ENCODE measurements around the gene CUX1.

The CUX1 gene

GRCh38 chr7:101803203-101804087 lies 14.0 kb upstream of the CUX1 start:
- TF ChIP-seq, protein P1, sequence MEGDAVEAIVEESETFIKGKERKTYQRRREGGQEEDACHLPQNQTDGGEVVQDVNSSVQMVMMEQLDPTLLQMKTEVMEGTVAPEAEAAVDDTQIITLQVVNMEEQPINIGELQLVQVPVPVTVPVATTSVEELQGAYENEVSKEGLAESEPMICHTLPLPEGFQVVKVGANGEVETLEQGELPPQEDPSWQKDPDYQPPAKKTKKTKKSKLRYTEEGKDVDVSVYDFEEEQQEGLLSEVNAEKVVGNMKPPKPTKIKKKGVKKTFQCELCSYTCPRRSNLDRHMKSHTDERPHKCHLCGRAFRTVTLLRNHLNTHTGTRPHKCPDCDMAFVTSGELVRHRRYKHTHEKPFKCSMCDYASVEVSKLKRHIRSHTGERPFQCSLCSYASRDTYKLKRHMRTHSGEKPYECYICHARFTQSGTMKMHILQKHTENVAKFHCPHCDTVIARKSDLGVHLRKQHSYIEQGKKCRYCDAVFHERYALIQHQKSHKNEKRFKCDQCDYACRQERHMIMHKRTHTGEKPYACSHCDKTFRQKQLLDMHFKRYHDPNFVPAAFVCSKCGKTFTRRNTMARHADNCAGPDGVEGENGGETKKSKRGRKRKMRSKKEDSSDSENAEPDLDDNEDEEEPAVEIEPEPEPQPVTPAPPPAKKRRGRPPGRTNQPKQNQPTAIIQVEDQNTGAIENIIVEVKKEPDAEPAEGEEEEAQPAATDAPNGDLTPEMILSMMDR (IDR thresholded peaks at IDR 0.05; ENCODE audit: borderline replicate concordance, insufficient read depth, low read depth, low read length): no peak
- H3K4me3 ChIP-seq (ENCODE audit: low read depth, low read length): no peak overlapping the region

GRCh38 chr7:101804088-101804963 lies 13.1 kb upstream of the CUX1 start:
- H3K4me3 ChIP-seq (ENCODE audit: low read depth, low read length): no peak overlapping the region
- TF ChIP-seq, protein P1 (IDR thresholded peaks at IDR 0.05; ENCODE audit: borderline replicate concordance, insufficient read depth, low read depth, low read length): no peak

GRCh38 chr7:101804967-101805366 lies 12.5 kb upstream of the CUX1 start:
- TF ChIP-seq, protein P1 (IDR thresholded peaks at IDR 0.05; ENCODE audit: borderline replicate concordance, insufficient read depth, low read depth, low read length): peak; percentile 48; the same call in 1 of the 2 replicates
- no peak overlapping the region for H3K4me3 ChIP-seq (ENCODE audit: low read depth, low read length)

DNA sequence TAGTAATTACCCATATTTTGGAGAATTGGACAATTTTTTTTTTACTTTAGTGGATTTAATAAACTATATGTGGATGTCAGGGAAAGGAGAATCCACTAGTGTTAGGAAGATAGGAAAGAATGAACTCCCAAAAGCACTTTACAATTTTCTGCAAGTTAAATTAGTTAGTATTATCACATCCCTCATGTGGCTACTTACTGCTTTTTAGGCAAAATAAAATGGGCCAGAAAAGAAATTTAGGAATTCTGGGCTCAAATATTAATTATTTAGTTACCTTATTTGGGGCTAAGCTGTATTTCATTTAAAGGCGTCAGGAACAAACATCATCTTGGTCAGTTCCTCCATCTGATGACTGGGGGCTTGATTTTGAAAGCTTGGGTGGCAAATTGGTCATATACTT lies 4.8 kb upstream of the CUX1 start:
- H3K4me3 ChIP-seq (ENCODE audit: low read depth, low read length): no peak overlapping the region
- TF ChIP-seq, protein P1 (IDR thresholded peaks at IDR 0.05; ENCODE audit: borderline replicate concordance, insufficient read depth, low read depth, low read length): no peak

- no peak overlapping the region for H3K4me3 ChIP-seq (ENCODE audit: low read depth, low read length)
- TF ChIP-seq, protein P1 (IDR thresholded peaks at IDR 0.05; ENCODE audit: borderline replicate concordance, insufficient read depth, low read depth, low read length): no peak
Observed at GRCh38 chr7:101813402-101814019, 3.9 kb upstream of the CUX1 start.

DNA sequence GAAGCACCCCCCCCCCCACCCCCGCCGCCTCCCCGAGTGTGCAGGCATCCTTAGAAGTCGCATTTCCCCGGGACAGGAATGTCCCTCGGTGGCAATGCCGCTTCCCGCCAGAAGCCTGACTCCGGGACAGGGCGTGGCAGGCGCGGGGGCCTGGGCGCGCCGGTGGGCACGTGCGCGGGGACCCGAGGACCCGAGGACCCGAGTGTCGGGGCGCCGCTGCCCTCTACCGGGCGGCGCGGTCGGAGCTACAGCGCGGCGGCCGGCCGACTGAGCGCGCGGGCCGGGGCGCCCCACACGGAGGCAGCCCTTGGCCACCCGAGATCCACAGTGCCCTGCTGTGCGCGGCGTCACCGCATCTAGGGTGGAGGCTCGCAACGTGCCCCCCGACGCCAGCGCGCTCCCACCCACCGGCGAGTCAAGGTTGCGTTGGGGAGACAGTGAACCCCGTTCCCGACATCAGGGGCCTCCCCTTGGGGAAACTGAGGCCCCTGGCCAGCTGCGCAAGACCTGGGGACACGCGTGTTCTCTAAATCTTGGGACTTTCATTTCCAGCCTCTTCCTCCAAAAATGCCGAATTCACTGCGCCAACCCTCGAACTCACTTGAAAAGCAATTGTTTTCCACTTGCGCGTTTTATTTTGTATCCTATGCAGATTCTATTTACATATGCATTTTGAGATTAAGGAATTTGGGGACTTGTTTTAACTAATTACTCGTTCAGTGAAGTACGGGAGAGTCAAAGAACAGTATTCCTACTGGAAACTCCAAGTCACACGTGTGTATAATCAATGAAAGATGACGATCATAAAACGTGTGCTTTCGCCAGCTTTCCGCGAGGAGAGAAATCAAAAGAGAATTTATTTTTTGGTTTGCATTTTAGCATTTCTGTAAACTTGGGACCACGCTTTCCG lies 3.1 kb upstream of the CUX1 start:
- peak overlapping the region; percentile 71 for H3K4me3 ChIP-seq (ENCODE audit: low read depth, low read length)
- TF ChIP-seq, protein P1 (IDR thresholded peaks at IDR 0.05; ENCODE audit: borderline replicate concordance, insufficient read depth, low read depth, low read length): peak; percentile 66
